ENCODE results near the gene PTPRF.
A peak's percentile ranks its signal among the peaks of the same experiment; 100 is the strongest.

The PTPRF gene

DNA sequence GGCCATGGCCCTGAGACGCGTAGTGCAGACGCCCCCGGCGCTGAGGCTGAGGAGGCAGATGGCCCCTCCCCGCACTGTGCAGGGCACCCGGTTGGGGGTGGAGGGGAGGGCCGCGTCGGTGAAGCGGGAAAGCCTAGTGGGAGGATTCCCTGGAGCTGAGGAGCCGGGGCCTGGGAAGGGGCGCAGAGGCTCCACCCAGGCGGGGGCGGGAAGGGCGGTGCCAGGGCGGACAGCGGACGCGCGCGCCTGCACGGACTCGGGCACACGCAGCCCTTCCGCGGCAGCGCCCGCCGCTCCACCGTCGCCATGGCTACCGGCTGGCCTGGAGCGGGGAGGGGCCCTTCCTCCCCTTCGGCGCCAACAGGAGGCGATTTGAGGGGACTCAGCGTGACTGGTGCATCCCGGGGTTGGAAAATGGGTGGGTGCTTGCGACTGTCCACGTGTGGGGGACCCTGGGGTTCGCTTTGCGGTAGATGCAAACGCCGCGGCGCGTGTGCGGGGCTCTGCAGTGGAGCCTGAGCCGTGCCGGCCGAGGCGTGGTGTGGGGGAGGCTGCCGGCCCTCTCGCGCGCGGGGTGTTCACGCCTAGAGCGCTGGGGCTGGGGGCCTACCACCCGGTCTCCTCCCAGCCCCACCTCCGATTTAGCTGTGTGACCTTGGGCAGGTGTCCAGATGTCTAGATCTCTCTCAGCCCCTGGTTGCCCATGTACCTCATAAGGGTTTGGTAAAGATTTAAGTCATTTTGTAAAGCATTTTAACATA is 35.1 kb downstream of the PTPRF start:
- H3K9me3 Mint-ChIP-seq (ENCODE audit: low read depth): no peaks in the 10 kb centered on the region
- peaks cover 4% of the 10 kb centered on the region for H3K27me3 Mint-ChIP-seq
- no peak overlapping the region for H3K27ac Mint-ChIP-seq
- no peaks in the 10 kb centered on the region for H3K36me3 Mint-ChIP-seq
- peak overlapping the region; percentile 68 for H3K4me3 Mint-ChIP-seq
- peaks cover 5% of the 10 kb centered on the region for H3K4me1 Mint-ChIP-seq (ENCODE audit: low read depth)

GRCh38 chr1:43566382-43567044 is 35.8 kb downstream of the PTPRF start:
- H3K27me3 Mint-ChIP-seq: peaks cover 4% of the 10 kb centered on the region
- H3K27ac Mint-ChIP-seq: no peak overlapping the region
- peak overlapping the region; percentile 68 for H3K4me3 Mint-ChIP-seq
- no peaks in the 10 kb centered on the region for H3K36me3 Mint-ChIP-seq
- H3K9me3 Mint-ChIP-seq (ENCODE audit: low read depth): no peaks in the 10 kb centered on the region
- peaks cover 5% of the 10 kb centered on the region for H3K4me1 Mint-ChIP-seq (ENCODE audit: low read depth)

- Mint-ChIP-seq H3K27me3 (peaks cover 4% of the 10 kb centered on the region), H3K4me1 (ENCODE audit: low read depth) (peaks cover 5% of the 10 kb centered on the region), H3K4me3 (no peak overlapping the region), H3K9me3 (ENCODE audit: low read depth) (no peaks in the 10 kb centered on the region), H3K27ac (no peak overlapping the region), H3K36me3 (no peaks in the 10 kb centered on the region)
Observed at GRCh38 chr1:43569175-43569574, 38.5 kb downstream of the PTPRF start.

DNA sequence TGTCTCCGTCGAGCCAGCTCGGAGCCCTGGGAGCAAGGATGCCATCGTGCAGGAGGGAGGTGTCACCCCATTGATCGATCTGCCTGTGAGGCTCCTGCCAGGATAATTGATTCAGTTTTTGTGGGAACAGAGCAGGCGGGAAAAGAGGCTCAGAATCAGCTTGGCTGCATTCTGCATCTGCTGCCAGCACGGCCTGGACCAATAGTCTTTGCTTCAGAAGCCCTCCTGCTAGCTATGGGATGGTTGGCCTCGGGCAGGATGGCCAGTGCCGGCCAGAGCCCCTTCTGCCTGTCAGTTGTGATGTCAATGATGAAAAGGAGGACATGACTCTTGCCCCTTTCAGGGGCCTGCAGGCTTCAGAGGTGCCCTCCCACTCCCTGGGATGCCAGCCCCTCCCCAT is 39.6 kb downstream of the PTPRF start:
- Mint-ChIP-seq H3K36me3 (no peaks in the 10 kb centered on the region), H3K4me3 (no peak overlapping the region), H3K27me3 (peaks cover 1% of the 10 kb centered on the region), H3K4me1 (ENCODE audit: low read depth) (peaks cover 3% of the 10 kb centered on the region), H3K9me3 (ENCODE audit: low read depth) (no peaks in the 10 kb centered on the region), H3K27ac (no peak overlapping the region)

- Mint-ChIP-seq H3K4me3 (no peak overlapping the region), H3K27ac (no peak overlapping the region), H3K4me1 (ENCODE audit: low read depth) (peaks cover 3% of the 10 kb centered on the region), H3K36me3 (no peaks in the 10 kb centered on the region), H3K27me3 (peaks cover 1% of the 10 kb centered on the region), H3K9me3 (ENCODE audit: low read depth) (no peaks in the 10 kb centered on the region)
Observed at GRCh38 chr1:43570715-43571114, 40.0 kb downstream of the PTPRF start.

- no peaks in the 10 kb centered on the region for H3K27me3 Mint-ChIP-seq
Observed at GRCh38 chr1:43572084-43572483, 41.4 kb downstream of the PTPRF start.

DNA sequence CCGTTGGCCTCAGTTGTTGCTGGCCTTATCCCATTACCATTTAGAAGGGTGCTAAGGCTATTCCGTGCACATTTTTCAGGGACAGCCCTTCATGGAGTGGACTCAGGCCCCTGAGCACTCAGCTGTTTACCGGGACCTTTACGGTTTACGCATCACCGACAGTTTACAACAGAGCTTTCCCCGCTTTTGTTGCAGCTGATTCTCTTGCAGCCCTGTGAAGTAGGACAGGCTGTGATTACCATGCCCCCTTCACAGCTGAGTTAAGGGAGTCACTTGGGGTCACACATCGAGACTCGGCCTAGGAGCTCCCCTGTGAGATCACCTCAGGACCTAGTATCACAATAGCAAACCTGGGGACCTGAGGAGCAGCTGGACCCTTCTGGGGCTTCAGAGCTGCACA is 41.9 kb downstream of the PTPRF start:
- no peaks in the 10 kb centered on the region for H3K36me3 Mint-ChIP-seq
- no peaks in the 10 kb centered on the region for H3K9me3 Mint-ChIP-seq (ENCODE audit: low read depth)
- H3K27me3 Mint-ChIP-seq: no peaks in the 10 kb centered on the region
- no peaks in the 10 kb centered on the region for H3K4me1 Mint-ChIP-seq (ENCODE audit: low read depth)
- H3K4me3 Mint-ChIP-seq: no peak overlapping the region
- no peak overlapping the region for H3K27ac Mint-ChIP-seq

More at GRCh38 chr1:43572084-43572483, 41.4 kb downstream of the PTPRF start:
- no peaks in the 10 kb centered on the region for H3K4me1 Mint-ChIP-seq (ENCODE audit: low read depth)
- no peak overlapping the region for H3K27ac Mint-ChIP-seq
- no peaks in the 10 kb centered on the region for H3K9me3 Mint-ChIP-seq (ENCODE audit: low read depth)
- no peaks in the 10 kb centered on the region for H3K36me3 Mint-ChIP-seq
- no peak overlapping the region for H3K4me3 Mint-ChIP-seq

- Mint-ChIP-seq H3K9me3 (ENCODE audit: low read depth) (no peaks in the 10 kb centered on the region), H3K27ac (no peak overlapping the region), H3K4me1 (ENCODE audit: low read depth) (no peaks in the 10 kb centered on the region), H3K36me3 (no peaks in the 10 kb centered on the region), H3K4me3 (no peak overlapping the region), H3K27me3 (no peaks in the 10 kb centered on the region)
Observed at GRCh38 chr1:43573066-43573800, 42.5 kb downstream of the PTPRF start.

- no peaks in the 10 kb centered on the region for H3K9me3 Mint-ChIP-seq (ENCODE audit: low read depth)
- H3K4me1 Mint-ChIP-seq (ENCODE audit: low read depth): no peaks in the 10 kb centered on the region
- H3K36me3 Mint-ChIP-seq: no peaks in the 10 kb centered on the region
- H3K4me3 Mint-ChIP-seq: no peak overlapping the region
- H3K27ac Mint-ChIP-seq: no peak overlapping the region
- H3K27me3 Mint-ChIP-seq: no peaks in the 10 kb centered on the region
Observed at GRCh38 chr1:43576521-43576920, 45.8 kb downstream of the PTPRF start.

DNA sequence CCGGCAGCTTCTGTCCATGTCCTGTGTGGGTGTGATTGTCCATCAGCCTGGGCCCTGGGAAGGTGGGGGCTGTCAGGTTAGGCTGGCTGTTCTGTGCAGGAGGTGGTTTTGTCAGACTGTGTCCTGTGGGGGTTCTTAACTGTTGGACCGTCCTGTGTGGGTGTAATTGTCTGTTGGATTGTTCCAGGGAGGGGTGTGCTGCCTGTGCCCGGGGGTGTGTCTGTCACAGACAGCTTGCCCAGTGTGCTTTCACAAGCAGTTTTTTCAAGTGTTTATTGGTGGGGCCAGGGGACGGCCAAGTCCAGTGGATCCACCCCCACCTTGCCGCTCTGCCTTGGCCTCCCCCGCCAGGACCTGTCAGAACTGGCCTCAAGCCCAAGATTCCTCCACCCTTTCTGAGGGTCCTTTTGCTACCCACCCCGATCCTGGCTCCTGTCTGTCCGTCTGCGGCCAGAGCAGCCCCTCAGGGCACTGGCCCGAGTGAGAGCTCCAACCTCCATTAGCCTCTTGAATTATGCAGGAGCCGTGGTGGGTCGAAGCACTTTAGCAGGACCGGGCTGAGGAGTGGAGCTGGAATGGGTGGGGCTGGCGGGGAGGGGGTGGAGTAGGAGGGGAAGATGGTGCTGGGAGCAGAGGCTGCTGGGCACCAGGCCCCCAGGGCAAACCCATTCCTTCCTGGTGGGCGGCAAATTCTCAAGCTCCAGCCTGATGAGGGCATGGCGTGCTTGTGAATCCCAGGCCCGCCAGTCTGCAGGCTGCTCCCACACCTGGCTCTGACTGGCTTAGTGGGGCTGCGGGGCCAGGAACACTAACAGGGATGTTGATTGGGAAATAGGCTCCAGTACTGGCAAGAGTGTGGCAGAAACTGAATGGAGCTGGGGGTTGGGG is 47.2 kb downstream of the PTPRF start:
- no peak overlapping the region for H3K4me3 Mint-ChIP-seq
- no peaks in the 10 kb centered on the region for H3K27me3 Mint-ChIP-seq
- peaks cover 6% of the 10 kb centered on the region for H3K4me1 Mint-ChIP-seq (ENCODE audit: low read depth)
- H3K27ac Mint-ChIP-seq: no peak overlapping the region
- H3K36me3 Mint-ChIP-seq: no peaks in the 10 kb centered on the region
- H3K9me3 Mint-ChIP-seq (ENCODE audit: low read depth): no peaks in the 10 kb centered on the region

GRCh38 chr1:43580039-43580438 is 49.4 kb downstream of the PTPRF start:
- Mint-ChIP-seq H3K4me3 (no peak overlapping the region), H3K4me1 (ENCODE audit: low read depth) (peaks cover 7% of the 10 kb centered on the region), H3K36me3 (no peaks in the 10 kb centered on the region), H3K27me3 (no peaks in the 10 kb centered on the region), H3K9me3 (ENCODE audit: low read depth) (no peaks in the 10 kb centered on the region), H3K27ac (no peak overlapping the region)

- peak overlapping the region; percentile 64 for H3K27ac Mint-ChIP-seq
- no peaks in the 10 kb centered on the region for H3K36me3 Mint-ChIP-seq
- peaks cover 7% of the 10 kb centered on the region for H3K4me1 Mint-ChIP-seq (ENCODE audit: low read depth)
- H3K4me3 Mint-ChIP-seq: no peak overlapping the region
- H3K9me3 Mint-ChIP-seq (ENCODE audit: low read depth): no peaks in the 10 kb centered on the region
- no peaks in the 10 kb centered on the region for H3K27me3 Mint-ChIP-seq
Observed at GRCh38 chr1:43582162-43582566, 51.5 kb downstream of the PTPRF start.

- H3K36me3 Mint-ChIP-seq: no peaks in the 10 kb centered on the region
- no peak overlapping the region for H3K27ac Mint-ChIP-seq
- no peak overlapping the region for H3K4me3 Mint-ChIP-seq
- no peaks in the 10 kb centered on the region for H3K9me3 Mint-ChIP-seq (ENCODE audit: low read depth)
- H3K4me1 Mint-ChIP-seq (ENCODE audit: low read depth): peaks cover 7% of the 10 kb centered on the region
- H3K27me3 Mint-ChIP-seq: no peaks in the 10 kb centered on the region
Observed at GRCh38 chr1:43583058-43583457, 52.4 kb downstream of the PTPRF start.

GRCh38 chr1:43584204-43584603 is 53.5 kb downstream of the PTPRF start:
- H3K4me1 Mint-ChIP-seq (ENCODE audit: low read depth): peaks cover 7% of the 10 kb centered on the region
- no peak overlapping the region for H3K27ac Mint-ChIP-seq
- no peak overlapping the region for H3K4me3 Mint-ChIP-seq

More at GRCh38 chr1:43584204-43584603, 53.5 kb downstream of the PTPRF start:
- Mint-ChIP-seq H3K27me3 (no peaks in the 10 kb centered on the region), H3K36me3 (no peaks in the 10 kb centered on the region), H3K9me3 (ENCODE audit: low read depth) (no peaks in the 10 kb centered on the region)
